Measurements from ENCODE around the gene CDIPT.
A peak's percentile ranks its signal among the peaks of the same experiment; 100 is the strongest.

Gene CDIPT

GRCh38 chr16:29831490-29831889, 31.5 kb downstream of the CDIPT start:
- no peak overlapping the region for H3K4ac ChIP-seq (ENCODE audit: low read depth, low read length)
- no peak overlapping the region for H2BK12ac ChIP-seq (ENCODE audit: low read length)
- no peak overlapping the region for H4K91ac ChIP-seq (ENCODE audit: low read depth, low read length)
- H2AFZ ChIP-seq (ENCODE audit: insufficient read depth, low read length, poor library complexity), result no peak overlapping the region
- no peak overlapping the region for H2AK5ac ChIP-seq (ENCODE audit: low read length)
- H3K27ac ChIP-seq (ENCODE audit: low read depth, low read length), result no peak overlapping the region
- H3K14ac ChIP-seq (ENCODE audit: low read length), result no peak overlapping the region
- no peak overlapping the region for H3K4me2 ChIP-seq (ENCODE audit: low read length)
- H3K79me2 ChIP-seq (ENCODE audit: control insufficient read depth, insufficient read depth, low read length, poor library complexity), result no peaks in the 10 kb centered on the region
- no peak overlapping the region for H4K8ac ChIP-seq (ENCODE audit: low read depth, low read length)
- H3K27me3 ChIP-seq (ENCODE audit: insufficient read depth, low read length), result no peaks in the 10 kb centered on the region
- H3K23ac ChIP-seq (ENCODE audit: low read length), result no peak overlapping the region
- no peaks in the 10 kb centered on the region for H3K4me1 ChIP-seq (ENCODE audit: control insufficient read depth in 1 of 2, insufficient read depth in 2 of 2, low read length in 2 of 2)
- H3K36me3 ChIP-seq (ENCODE audit: control insufficient read depth in 1 of 2, insufficient read depth in 2 of 2, low read length in 2 of 2), result peaks cover 2 to 3% of the 10 kb centered on the region in 2 experiments
- WGBS (ENCODE audit: extremely low coverage, insufficient coverage, insufficient read length), result no CpG with 5 or more reads among the region's 2 CpGs
- no peaks in the 10 kb centered on the region for H3K9me3 ChIP-seq (ENCODE audit: insufficient read depth, low read depth, low read length)
- no peak overlapping the region for H2BK120ac ChIP-seq (ENCODE audit: insufficient read depth, low read length, poor library complexity)
- no peaks in the 10 kb centered on the region for H3K79me1 ChIP-seq (ENCODE audit: low read length)
- no peak for DNase-seq
- no peak overlapping the region for H3K18ac ChIP-seq (ENCODE audit: low read length)
- H2BK5ac ChIP-seq (ENCODE audit: low read depth, low read length, poor library complexity), result no peak overlapping the region
- H4K12ac ChIP-seq (ENCODE audit: low read depth, low read length), result no peak overlapping the region
- no peak overlapping the region for H3K9ac ChIP-seq (ENCODE audit: low read length)
- H3K4me3 ChIP-seq (ENCODE audit: low read depth, low read length), result no peak overlapping the region

- Histone ChIP-seq H3K14ac (ENCODE audit: low read length) (no peak overlapping the region), H2BK12ac (ENCODE audit: low read length) (no peak overlapping the region), H4K8ac (ENCODE audit: low read depth, low read length) (no peak overlapping the region), H3K23ac (ENCODE audit: low read length) (no peak overlapping the region), H3K36me3 (ENCODE audit: control insufficient read depth in 1 of 2, insufficient read depth in 2 of 2, low read length in 2 of 2) (peaks cover 2 to 3% of the 10 kb centered on the region in 2 experiments), H3K18ac (ENCODE audit: low read length) (no peak overlapping the region), H3K4me3 (ENCODE audit: low read depth, low read length) (no peak overlapping the region), H3K27ac (ENCODE audit: low read depth, low read length) (no peak overlapping the region), H2BK5ac (ENCODE audit: low read depth, low read length, poor library complexity) (no peak overlapping the region), H2BK120ac (ENCODE audit: insufficient read depth, low read length, poor library complexity) (no peak overlapping the region), H4K12ac (ENCODE audit: low read depth, low read length) (no peak overlapping the region), H4K91ac (ENCODE audit: low read depth, low read length) (no peak overlapping the region), H3K4me2 (ENCODE audit: low read length) (no peak overlapping the region), H3K79me1 (ENCODE audit: low read length) (no peaks in the 10 kb centered on the region), H3K27me3 (ENCODE audit: insufficient read depth, low read length) (no peaks in the 10 kb centered on the region), H3K79me2 (ENCODE audit: control insufficient read depth, insufficient read depth, low read length, poor library complexity) (no peaks in the 10 kb centered on the region), H2AFZ (ENCODE audit: insufficient read depth, low read length, poor library complexity) (no peak overlapping the region), H3K4me1 (ENCODE audit: control insufficient read depth in 1 of 2, insufficient read depth in 2 of 2, low read length in 2 of 2) (no peaks in the 10 kb centered on the region), H3K4ac (ENCODE audit: low read depth, low read length) (no peak overlapping the region), H2AK5ac (ENCODE audit: low read length) (no peak overlapping the region), H3K9ac (ENCODE audit: low read length) (no peak overlapping the region), H3K9me3 (ENCODE audit: insufficient read depth, low read depth, low read length) (no peaks in the 10 kb centered on the region)
- WGBS (ENCODE audit: extremely low coverage, insufficient coverage, insufficient read length), result no CpG with 5 or more reads among the region's 11 CpGs
- no peak for DNase-seq
Observed at GRCh38 chr16:29830774-29831173, 32.3 kb downstream of the CDIPT start.

- Histone ChIP-seq H2AK5ac (ENCODE audit: low read length) (no peak overlapping the region), H3K14ac (ENCODE audit: low read length) (no peak overlapping the region), H2AFZ (ENCODE audit: insufficient read depth, low read length, poor library complexity) (no peak overlapping the region), H3K79me2 (ENCODE audit: control insufficient read depth, insufficient read depth, low read length, poor library complexity) (peaks cover 2% of the 10 kb centered on the region), H2BK5ac (ENCODE audit: low read depth, low read length, poor library complexity) (no peak overlapping the region), H2BK120ac (ENCODE audit: insufficient read depth, low read length, poor library complexity) (no peak overlapping the region), H3K36me3 (ENCODE audit: control insufficient read depth in 1 of 2, insufficient read depth in 2 of 2, low read length in 2 of 2) (no peaks in the 10 kb centered on the region), H3K9me3 (ENCODE audit: insufficient read depth, low read depth, low read length) (no peaks in the 10 kb centered on the region), H2BK12ac (ENCODE audit: low read length) (no peak overlapping the region), H3K4ac (ENCODE audit: low read depth, low read length) (no peak overlapping the region), H3K4me2 (ENCODE audit: low read length) (no peak overlapping the region), H3K4me1 (ENCODE audit: control insufficient read depth in 1 of 2, insufficient read depth in 2 of 2, low read length in 2 of 2) (peaks cover 7% of the 10 kb centered on the region in 2 experiments), H4K8ac (ENCODE audit: low read depth, low read length) (no peak overlapping the region), H3K9ac (ENCODE audit: low read length) (no peak overlapping the region), H4K91ac (ENCODE audit: low read depth, low read length) (no peak overlapping the region), H3K18ac (ENCODE audit: low read length) (no peak overlapping the region), H4K12ac (ENCODE audit: low read depth, low read length) (no peak overlapping the region), H3K23ac (ENCODE audit: low read length) (no peak overlapping the region), H3K79me1 (ENCODE audit: low read length) (peaks cover 7% of the 10 kb centered on the region), H3K27me3 (ENCODE audit: insufficient read depth, low read length) (no peaks in the 10 kb centered on the region), H3K27ac (ENCODE audit: low read depth, low read length) (no peak overlapping the region), H3K4me3 (ENCODE audit: low read depth, low read length) (no peak overlapping the region)
- no CpG with 5 or more reads among the region's 8 CpGs for WGBS (ENCODE audit: extremely low coverage, insufficient coverage, insufficient read length)
- no peak for DNase-seq
Observed at GRCh38 chr16:29826342-29826695, 36.7 kb downstream of the CDIPT start.

- Histone ChIP-seq H3K23ac (ENCODE audit: low read length) (no peak overlapping the region), H3K27me3 (ENCODE audit: insufficient read depth, low read length) (no peaks in the 10 kb centered on the region), H2BK120ac (ENCODE audit: insufficient read depth, low read length, poor library complexity) (no peak overlapping the region), H4K8ac (ENCODE audit: low read depth, low read length) (peak overlapping the region; percentile 18), H3K9ac (ENCODE audit: low read length) (no peak overlapping the region), H2BK5ac (ENCODE audit: low read depth, low read length, poor library complexity) (no peak overlapping the region), H3K4me2 (ENCODE audit: low read length) (no peak overlapping the region), H4K12ac (ENCODE audit: low read depth, low read length) (no peak overlapping the region), H3K79me2 (ENCODE audit: control insufficient read depth, insufficient read depth, low read length, poor library complexity) (peaks cover 2% of the 10 kb centered on the region), H2BK12ac (ENCODE audit: low read length) (peak overlapping the region; percentile 70), H3K4me1 (ENCODE audit: control insufficient read depth in 1 of 2, insufficient read depth in 2 of 2, low read length in 2 of 2) (peaks cover 7% of the 10 kb centered on the region in 2 experiments), H3K4ac (ENCODE audit: low read depth, low read length) (no peak overlapping the region), H4K91ac (ENCODE audit: low read depth, low read length) (peak overlapping the region; percentile 39), H3K18ac (ENCODE audit: low read length) (peak overlapping the region; percentile 46), H2AFZ (ENCODE audit: insufficient read depth, low read length, poor library complexity) (peak overlapping the region; percentile 55), H3K4me3 (ENCODE audit: low read depth, low read length) (no peak overlapping the region), H3K9me3 (ENCODE audit: insufficient read depth, low read depth, low read length) (no peaks in the 10 kb centered on the region), H2AK5ac (ENCODE audit: low read length) (no peak overlapping the region), H3K14ac (ENCODE audit: low read length) (peak overlapping the region; percentile 62), H3K27ac (ENCODE audit: low read depth, low read length) (no peak overlapping the region), H3K36me3 (ENCODE audit: control insufficient read depth in 1 of 2, insufficient read depth in 2 of 2, low read length in 2 of 2) (no peaks in the 10 kb centered on the region), H3K79me1 (ENCODE audit: low read length) (peaks cover 7% of the 10 kb centered on the region)
- no peak for DNase-seq
- no CpG with 5 or more reads among the region's 10 CpGs for WGBS (ENCODE audit: extremely low coverage, insufficient coverage, insufficient read length)
Observed at GRCh38 chr16:29825145-29826044, 37.6 kb downstream of the CDIPT start.

Data from trophoblast cell (in vitro differentiated cells and primary cell).